ENCODE data around the gene TOMT. TPM values are rescaled to one million over a fixed set of nuclear protein-coding genes. Genes with fewer than 3 reads are reported as not detected.

TOMT gene
- total and polyA plus RNA-seq, 2 experiments from 2014 or later: not detected

- TF ChIP-seq, protein P1, sequence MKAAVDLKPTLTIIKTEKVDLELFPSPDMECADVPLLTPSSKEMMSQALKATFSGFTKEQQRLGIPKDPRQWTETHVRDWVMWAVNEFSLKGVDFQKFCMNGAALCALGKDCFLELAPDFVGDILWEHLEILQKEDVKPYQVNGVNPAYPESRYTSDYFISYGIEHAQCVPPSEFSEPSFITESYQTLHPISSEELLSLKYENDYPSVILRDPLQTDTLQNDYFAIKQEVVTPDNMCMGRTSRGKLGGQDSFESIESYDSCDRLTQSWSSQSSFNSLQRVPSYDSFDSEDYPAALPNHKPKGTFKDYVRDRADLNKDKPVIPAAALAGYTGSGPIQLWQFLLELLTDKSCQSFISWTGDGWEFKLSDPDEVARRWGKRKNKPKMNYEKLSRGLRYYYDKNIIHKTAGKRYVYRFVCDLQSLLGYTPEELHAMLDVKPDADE (IDR thresholded peaks at IDR 0.05): no peak
- TF ChIP-seq REST (IDR thresholded peaks at IDR 0.05; ENCODE audit: unreplicated experiment) (no peak), JUNB (IDR thresholded peaks at IDR 0.05; ENCODE audit: unreplicated experiment) (no peak), EZH2 (IDR thresholded peaks at IDR 0.05; ENCODE audit: low read depth, unreplicated experiment) (no peak), NANOG (IDR thresholded peaks at IDR 0.05; ENCODE audit: borderline replicate concordance) (no peak), STAT1 (IDR thresholded peaks at IDR 0.05; ENCODE audit: unreplicated experiment) (no peak), ZNF114 (CRISPR knock-in tag; IDR thresholded peaks at IDR 0.05) (no peak), EZH2phosphoT487 (IDR thresholded peaks at IDR 0.05; ENCODE audit: unreplicated experiment) (no peak), POLR2AphosphoS5 (IDR thresholded peaks at IDR 0.05; ENCODE audit: low read depth) (no peak), ZNF331 (CRISPR knock-in tag; IDR thresholded peaks at IDR 0.05; ENCODE audit: low read depth) (no peak), ZNF462 (CRISPR knock-in tag; IDR thresholded peaks at IDR 0.05) (no peak), CREB1 (CRISPR knock-in tag; IDR thresholded peaks at IDR 0.05; ENCODE audit: low read depth) (no peak)
- TF ChIP-seq, protein P2, sequence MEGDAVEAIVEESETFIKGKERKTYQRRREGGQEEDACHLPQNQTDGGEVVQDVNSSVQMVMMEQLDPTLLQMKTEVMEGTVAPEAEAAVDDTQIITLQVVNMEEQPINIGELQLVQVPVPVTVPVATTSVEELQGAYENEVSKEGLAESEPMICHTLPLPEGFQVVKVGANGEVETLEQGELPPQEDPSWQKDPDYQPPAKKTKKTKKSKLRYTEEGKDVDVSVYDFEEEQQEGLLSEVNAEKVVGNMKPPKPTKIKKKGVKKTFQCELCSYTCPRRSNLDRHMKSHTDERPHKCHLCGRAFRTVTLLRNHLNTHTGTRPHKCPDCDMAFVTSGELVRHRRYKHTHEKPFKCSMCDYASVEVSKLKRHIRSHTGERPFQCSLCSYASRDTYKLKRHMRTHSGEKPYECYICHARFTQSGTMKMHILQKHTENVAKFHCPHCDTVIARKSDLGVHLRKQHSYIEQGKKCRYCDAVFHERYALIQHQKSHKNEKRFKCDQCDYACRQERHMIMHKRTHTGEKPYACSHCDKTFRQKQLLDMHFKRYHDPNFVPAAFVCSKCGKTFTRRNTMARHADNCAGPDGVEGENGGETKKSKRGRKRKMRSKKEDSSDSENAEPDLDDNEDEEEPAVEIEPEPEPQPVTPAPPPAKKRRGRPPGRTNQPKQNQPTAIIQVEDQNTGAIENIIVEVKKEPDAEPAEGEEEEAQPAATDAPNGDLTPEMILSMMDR (conservative IDR thresholded peaks at IDR 0.05; ENCODE audit: low read depth in 2 of 2): no peak
- H3K27ac Mint-ChIP-seq: peak overlapping the region; percentile 95
- Histone ChIP-seq H3K9me2 (ENCODE audit: insufficient read depth) (no peaks in the 10 kb centered on the region), H3K4me1 (ENCODE audit: insufficient read depth) (0 out of 2 replicates have a peak, but pooled peaks cover 8% of the 10 kb centered on the region), H3K27ac (ENCODE audit: low read depth) (peak overlapping the region; percentile 70), H3K79me2 (replicated peaks; ENCODE audit: insufficient read depth) (peaks cover 51% of the 10 kb centered on the region), H3K4me3 (peak overlapping the region; percentile 80), H2AFZ (no peak overlapping the region), H4K20me1 (replicated peaks; ENCODE audit: insufficient read depth) (peaks cover 21% of the 10 kb centered on the region; the same call in 1 of the 2 replicates), H3K4me2 (peak overlapping the region; percentile 87), H3K36me3 (ENCODE audit: insufficient read depth) (no peaks in the 10 kb centered on the region), H3K27me3 (ENCODE audit: insufficient read depth) (no peaks in the 10 kb centered on the region), H3F3A (replicated peaks; ENCODE audit: low read depth) (no peaks in the 10 kb centered on the region)
- H3K4me1 Mint-ChIP-seq: peaks cover 19% of the 10 kb centered on the region
- no peak for ATAC-seq
- H3K36me3 Mint-ChIP-seq (ENCODE audit: low read depth): peaks cover 7% of the 10 kb centered on the region; the same call in 1 of the 3 replicates
- peak; percentile 10 for DNase-seq (ENCODE audit: low spot score)
- H3K4me3 Mint-ChIP-seq: peak overlapping the region; percentile 86
- H3K9me3 Mint-ChIP-seq: no peaks in the 10 kb centered on the region
- H3K27me3 Mint-ChIP-seq (ENCODE audit: insufficient read depth, low read depth, poor library complexity): peaks cover 4% of the 10 kb centered on the region
These were observed 25.9 kb upstream of the TOMT start for GRCh38 chr11:72079819-72080325.

Measured in GM23338 (cell line).